Epithelial cell of prostate (primary cell): ENCODE measurements around the gene STK16.
A peak's percentile ranks its signal among the peaks of the same experiment; 100 is the strongest.
"Not testable (repeated sequence)": the region's sequence is repeated elsewhere in the genome, so short reads cannot be mapped to it uniquely, and the experiment has no call there.

Source experiments
- DNase-seq: peaks from one replicate; pipeline ENCODE4 v3.0.0-alpha.2; 2011; ENCODE audit warnings: low read depth, low spot score
- H3K27ac ChIP-seq: fragments of 450-650 bp; 2 replicates; pipeline ENCODE4 v1.5.1; 2017; ENCODE audit warnings: mild to moderate bottlenecking

STK16 gene

GRCh38 chr2:219284501-219285372, 39.5 kb downstream of the STK16 start:
- no peak for DNase-seq
- H3K27ac ChIP-seq: peak overlapping the region; percentile 63

DNA sequence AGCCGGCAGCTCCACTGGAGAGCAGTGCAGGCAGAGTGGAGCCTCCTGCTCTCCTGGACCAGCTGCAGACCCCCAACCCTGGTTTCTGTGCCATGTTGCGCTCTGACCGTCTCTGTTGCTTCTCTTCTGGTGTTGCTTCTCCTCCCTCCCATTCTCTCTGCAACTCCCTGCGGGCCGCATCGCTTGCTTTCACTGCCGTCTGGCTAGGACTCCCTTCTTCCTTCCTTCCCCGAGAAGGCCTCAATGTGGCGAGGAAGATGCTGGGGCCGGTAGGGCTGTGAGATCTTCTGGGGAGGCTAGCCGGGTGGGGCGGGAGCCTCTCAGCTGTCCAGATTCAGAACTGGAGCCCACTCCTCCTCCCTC, 40.1 kb downstream of the STK16 start:
- no peak for DNase-seq

DNA sequence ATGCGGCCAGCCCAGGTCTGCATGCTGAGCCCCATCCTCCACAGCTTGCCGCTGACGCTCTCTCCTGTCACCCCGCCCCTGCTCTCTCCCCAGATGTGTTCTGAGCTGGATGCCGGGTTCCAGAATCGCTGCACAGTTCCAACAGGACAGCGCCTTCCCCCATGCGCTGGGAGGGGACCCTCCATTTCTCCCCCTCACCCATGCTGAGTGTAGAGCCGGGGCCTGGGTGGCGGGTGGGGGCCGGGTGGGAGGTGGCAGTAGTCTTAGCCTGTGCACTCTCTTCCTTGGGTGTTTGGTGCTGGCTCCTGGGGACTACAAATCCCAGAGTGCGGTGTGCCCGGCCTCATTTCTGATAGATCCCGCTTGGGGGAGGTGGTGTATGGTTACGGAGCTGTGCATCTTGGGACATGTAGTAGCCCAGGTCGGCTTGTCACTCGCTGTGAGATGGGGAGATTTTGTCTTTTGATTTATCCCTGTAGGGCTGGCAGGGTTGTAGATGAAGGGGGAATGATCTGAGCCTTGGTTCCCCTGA, 40.7 kb downstream of the STK16 start:
- peak overlapping the region; percentile 63 for H3K27ac ChIP-seq
- DNase-seq: no peak

More for the DNA sequence above, 40.1 kb downstream of the STK16 start:
- peak overlapping the region; percentile 63 for H3K27ac ChIP-seq

- H3K27ac ChIP-seq: peak overlapping the region; percentile 63
- DNase-seq: no peak
These were observed 41.3 kb downstream of the STK16 start for GRCh38 chr2:219286436-219287115.

DNA sequence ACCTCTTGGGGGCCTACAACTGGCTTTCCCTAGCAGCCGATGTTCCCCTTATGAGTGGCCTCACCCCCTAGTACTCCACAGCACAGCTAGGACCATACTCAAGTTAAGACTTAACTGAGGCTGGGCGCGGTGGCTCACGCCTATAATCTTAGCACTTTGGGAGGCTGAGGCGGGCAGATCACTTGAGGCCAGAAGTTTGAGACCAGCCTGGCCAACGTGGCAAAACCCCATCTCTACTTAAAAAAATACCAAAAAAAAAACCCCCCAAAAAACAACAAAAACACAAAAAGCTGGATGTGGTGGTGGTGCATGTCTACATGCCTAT, 41.8 kb downstream of the STK16 start:
- H3K27ac ChIP-seq: peak overlapping the region; percentile 63

DNA sequence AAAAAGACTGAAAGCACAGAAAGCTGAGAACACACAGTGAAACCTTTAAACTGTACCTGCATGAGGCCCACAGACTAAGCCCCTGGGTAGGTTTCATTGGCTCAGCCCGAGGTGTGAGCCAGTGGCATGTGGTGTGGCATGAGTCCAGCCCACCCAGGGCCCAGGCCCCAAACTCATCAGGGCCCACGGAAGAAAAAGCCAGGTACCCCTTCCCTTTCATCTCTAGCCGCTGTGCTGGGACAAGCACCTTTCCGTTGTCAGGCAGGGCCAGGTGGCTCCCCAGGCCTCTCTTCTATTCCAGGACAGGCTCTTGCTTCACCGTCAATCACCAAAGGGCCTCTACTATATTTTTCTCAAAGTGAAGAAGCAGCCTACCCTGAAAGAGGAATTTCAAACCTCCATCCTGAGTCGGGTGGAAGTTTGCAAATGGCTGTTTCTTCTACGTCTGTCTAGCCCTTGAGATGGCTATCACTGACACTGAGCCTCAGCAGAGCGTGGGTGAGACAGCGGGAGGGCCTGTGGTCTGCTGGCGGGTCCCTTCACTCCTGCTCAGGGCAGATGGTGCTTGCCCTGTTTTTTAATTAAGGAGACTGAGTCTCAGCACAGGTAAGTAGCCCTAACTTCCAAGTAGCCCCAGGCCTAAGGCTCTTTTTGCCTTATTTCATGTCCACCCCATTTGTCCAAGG, 42.4 kb downstream of the STK16 start:
- no peak overlapping the region for H3K27ac ChIP-seq

More for the DNA sequence above, 41.8 kb downstream of the STK16 start:
- not testable (repeated sequence) for DNase-seq

GRCh38 chr2:219289195-219289536, 43.9 kb downstream of the STK16 start:
- H3K27ac ChIP-seq: no peak overlapping the region
- DNase-seq: no peak

More for the DNA sequence above, 42.4 kb downstream of the STK16 start:
- DNase-seq: no peak

- no peak overlapping the region for H3K27ac ChIP-seq
- no peak for DNase-seq
These were observed 44.5 kb downstream of the STK16 start for GRCh38 chr2:219289537-219290361.

GRCh38 chr2:219290381-219291171, 45.3 kb downstream of the STK16 start:
- DNase-seq: no peak
- H3K27ac ChIP-seq: no peak overlapping the region

GRCh38 chr2:219291394-219291793, 46.1 kb downstream of the STK16 start:
- no peak for DNase-seq
- no peak overlapping the region for H3K27ac ChIP-seq

GRCh38 chr2:219291910-219292490, 46.7 kb downstream of the STK16 start:
- no peak for DNase-seq
- H3K27ac ChIP-seq: no peak overlapping the region

GRCh38 chr2:219292616-219293015, 47.3 kb downstream of the STK16 start:
- no peak overlapping the region for H3K27ac ChIP-seq
- no peak for DNase-seq

- H3K27ac ChIP-seq: no peak overlapping the region
- DNase-seq: no peak
These were observed 48.5 kb downstream of the STK16 start for GRCh38 chr2:219293736-219294231.

DNA sequence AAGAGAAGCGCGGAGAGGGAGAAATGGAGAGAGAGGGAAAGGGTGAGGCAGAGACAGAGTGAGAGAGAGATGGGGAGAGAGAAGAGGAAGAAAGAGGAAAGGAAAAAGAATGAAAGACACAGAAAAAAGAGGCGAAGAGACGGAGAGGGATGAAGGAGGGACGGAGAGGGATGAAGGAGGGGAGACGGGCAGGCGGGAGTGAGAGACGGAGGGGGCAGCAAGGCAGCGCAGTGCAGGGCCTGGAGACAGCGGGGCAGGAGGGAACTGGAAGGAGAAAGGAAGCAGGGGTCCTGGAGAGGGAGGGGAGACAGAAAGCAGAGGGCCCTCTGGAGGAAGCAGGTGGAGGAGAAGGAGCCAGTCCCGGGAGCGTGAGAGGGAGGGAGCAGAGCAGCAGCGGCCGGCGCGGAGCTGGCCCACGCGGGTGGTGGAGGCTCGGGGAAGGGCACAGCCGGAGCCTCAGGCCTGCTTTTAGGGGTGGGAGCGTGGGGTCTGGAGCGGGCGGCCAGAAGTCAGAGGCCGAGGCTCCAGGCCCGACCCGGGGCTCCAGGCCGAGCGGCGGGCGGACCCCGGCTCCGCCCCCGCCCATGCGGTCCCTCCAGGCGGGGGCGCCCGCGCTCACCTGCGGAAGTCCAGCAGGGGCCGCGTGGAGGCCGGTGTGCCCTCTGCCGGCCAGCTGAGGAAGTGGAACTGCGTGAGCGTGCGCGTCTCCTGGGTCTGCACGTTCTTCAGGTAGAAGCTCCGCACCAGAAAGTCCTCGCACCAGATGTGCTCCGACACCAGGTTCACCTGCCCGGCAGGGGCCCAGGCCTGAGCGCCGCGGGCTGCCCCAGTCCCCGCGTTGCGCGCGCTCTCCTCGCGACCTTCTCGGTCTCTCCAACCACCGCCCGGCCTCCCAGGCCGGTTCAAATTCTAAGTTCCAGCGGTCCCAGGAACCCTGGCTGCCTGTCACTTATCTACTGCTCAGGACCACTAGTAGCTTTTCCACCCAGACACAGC, 49.4 kb downstream of the STK16 start:
- no peak overlapping the region for H3K27ac ChIP-seq
- no peak for DNase-seq

GRCh38 chr2:219296142-219296541, 50.9 kb downstream of the STK16 start:
- no peak for DNase-seq
- no peak overlapping the region for H3K27ac ChIP-seq

DNA sequence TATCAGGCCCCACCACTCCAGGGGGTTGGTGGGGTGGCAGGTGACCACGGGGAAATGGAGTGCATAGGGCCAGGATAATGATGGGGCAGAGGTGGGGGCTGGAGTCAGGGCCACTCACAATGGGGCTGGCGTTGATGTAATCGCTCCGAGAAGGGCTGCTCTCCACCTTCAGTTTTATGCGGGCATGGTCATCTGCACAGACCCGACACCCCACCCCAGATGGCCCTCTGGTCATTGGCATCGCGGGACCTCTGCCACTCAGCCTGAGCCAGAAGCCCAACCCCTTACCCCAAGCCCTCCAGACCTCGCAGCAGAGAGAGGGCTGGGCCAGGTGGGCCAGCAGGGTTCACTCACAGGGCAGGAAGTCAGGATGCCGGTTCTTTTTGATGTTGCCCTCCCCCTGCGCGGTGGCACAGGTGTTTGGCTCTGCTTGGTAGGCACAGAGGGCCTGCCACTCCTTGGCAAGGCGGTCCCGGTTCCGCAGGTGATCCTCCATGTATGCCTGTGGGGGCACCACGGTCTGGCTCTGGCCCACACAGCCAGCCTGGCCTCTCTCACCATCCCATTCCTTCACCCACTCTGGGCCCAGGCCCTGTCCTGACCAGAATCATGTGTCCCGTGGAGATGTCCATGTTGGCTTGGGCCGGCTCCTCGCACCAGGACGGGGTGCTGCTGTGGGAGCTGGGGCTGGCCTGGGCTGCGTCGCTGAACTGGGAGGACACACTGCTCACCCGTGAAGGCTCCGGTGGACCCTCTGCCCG, 51.5 kb downstream of the STK16 start:
- H3K27ac ChIP-seq: no peak overlapping the region
- DNase-seq: no peak
